ENCODE results near the gene CASP2.

- no peak for TF ChIP-seq CTCF (IDR thresholded peaks at IDR 0.05)
- TF ChIP-seq POLR2A (IDR thresholded peaks at IDR 0.05) = no peak
Observed at GRCh38 chr7:143272871-143273270, 15.3 kb upstream of the CASP2 start.
